BJ (cell line): ENCODE results near the gene RALY. TPM values are rescaled to one million over a fixed set of nuclear protein-coding genes. Genes with fewer than 3 reads are reported as not detected.

Experiments used
- CTCF ChIA-PET: fragments of 350-600 bp; formaldehyde crosslinking; extraction: SDS; loops from one replicate; lab custom pipeline; 2021; ENCODE audit warnings: antibody characterized with exemption, inconsistent platforms; lab: Yijun Ruan, JAX
- POLR2A ChIA-PET: fragments of 300-600 bp; sonication (Branson Sonifier 250); formaldehyde crosslinking; extraction: SDS; loops from one replicate; lab custom pipeline; 2021; ENCODE audit warnings: antibody characterized with exemption; lab: Charles Lee
- DNase-seq: peaks from one replicate; pipeline ENCODE4 v3.0.0-alpha.2; 2011; ENCODE audit warnings: low read depth
- H3K27me3 ChIP-seq: 2 replicates; pipeline ENCODE4 v1.6.0; 2011; ENCODE audit warnings: low read length; ENCODE audit not compliant: control insufficient read depth, insufficient read depth
- H3K36me3 ChIP-seq: 2 replicates; pipeline ENCODE4 v1.5.1; 2011; ENCODE audit warnings: low read length; ENCODE audit not compliant: control insufficient read depth, insufficient read depth
- H3K4me3 ChIP-seq: 2 replicates; pipeline ENCODE4 v1.5.1; 2011; ENCODE audit warnings: low read depth, mild to moderate bottlenecking, control low read depth, low read length
- polyA plus RNA-seq: library from polyadenylated mRNA; depleted of rRNA; stranded (reverse); fragments of >200 nt; gene quantifications from 2 replicates; pipeline ENCODE4 v1.2.3, GENCODE V29; 2011
- TF ChIP-seq, protein P1 (sequence below): IDR thresholded peaks from 2 replicates; pipeline ENCODE4 v1.5.1; 2011; ENCODE audit warnings: low read depth, mild to moderate bottlenecking, control low read depth, inconsistent platforms, low read length, moderate library complexity; ENCODE audit not compliant: insufficient read depth

The RALY gene
- polyA plus RNA-seq, 1 experiment, result 144 TPM

GRCh38 chr20:33999025-33999649 is 5.4 kb downstream of the RALY start:
- ChIA-PET POLR2A (no interaction called here), CTCF (interaction anchor here (0.6 to 0.9 kb wide), 2 partner anchors 9 to 15 kb away, joined by 3 read pairs; no protein-coding TSS in a partner anchor)
- TF ChIP-seq, protein P1, sequence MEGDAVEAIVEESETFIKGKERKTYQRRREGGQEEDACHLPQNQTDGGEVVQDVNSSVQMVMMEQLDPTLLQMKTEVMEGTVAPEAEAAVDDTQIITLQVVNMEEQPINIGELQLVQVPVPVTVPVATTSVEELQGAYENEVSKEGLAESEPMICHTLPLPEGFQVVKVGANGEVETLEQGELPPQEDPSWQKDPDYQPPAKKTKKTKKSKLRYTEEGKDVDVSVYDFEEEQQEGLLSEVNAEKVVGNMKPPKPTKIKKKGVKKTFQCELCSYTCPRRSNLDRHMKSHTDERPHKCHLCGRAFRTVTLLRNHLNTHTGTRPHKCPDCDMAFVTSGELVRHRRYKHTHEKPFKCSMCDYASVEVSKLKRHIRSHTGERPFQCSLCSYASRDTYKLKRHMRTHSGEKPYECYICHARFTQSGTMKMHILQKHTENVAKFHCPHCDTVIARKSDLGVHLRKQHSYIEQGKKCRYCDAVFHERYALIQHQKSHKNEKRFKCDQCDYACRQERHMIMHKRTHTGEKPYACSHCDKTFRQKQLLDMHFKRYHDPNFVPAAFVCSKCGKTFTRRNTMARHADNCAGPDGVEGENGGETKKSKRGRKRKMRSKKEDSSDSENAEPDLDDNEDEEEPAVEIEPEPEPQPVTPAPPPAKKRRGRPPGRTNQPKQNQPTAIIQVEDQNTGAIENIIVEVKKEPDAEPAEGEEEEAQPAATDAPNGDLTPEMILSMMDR, result no peak
- DNase-seq, result no peak
- no peaks in the 10 kb centered on the region for H3K27me3 ChIP-seq
- no peaks in the 10 kb centered on the region; the same call in 1 of the 2 replicates for H3K36me3 ChIP-seq
- no peak overlapping the region for H3K4me3 ChIP-seq

DNA sequence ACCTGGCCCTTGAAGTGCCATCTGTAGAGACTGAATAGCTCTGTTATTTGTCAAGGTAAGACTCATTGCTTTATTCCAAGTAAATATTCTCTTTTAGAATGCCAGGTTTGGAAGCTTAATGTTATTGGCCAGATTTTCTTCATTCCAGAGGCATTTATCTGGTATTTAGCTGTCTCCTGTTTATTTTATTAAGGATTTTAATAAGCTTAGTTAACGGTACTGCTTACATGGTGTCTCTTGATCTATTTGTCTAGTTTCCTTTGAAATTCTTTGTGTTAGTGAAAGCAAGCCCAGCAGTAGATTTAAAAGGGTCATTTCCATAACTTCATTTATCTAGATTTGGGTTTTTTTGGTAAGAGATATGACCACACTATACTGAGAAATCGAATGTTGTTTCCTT is 7.7 kb downstream of the RALY start:
- DNase-seq, result no peak
- Histone ChIP-seq H3K36me3 (no peaks in the 10 kb centered on the region; the same call in 1 of the 2 replicates), H3K4me3 (no peak overlapping the region), H3K27me3 (no peaks in the 10 kb centered on the region)
- TF ChIP-seq, protein P1, result no peak
- POLR2A ChIA-PET, result interaction anchor here (0.7 kb wide), 1 partner anchor 80 kb away, joined by 3 read pairs; no protein-coding TSS in a partner anchor
- CTCF ChIA-PET, result interaction anchor here (0.5 to 1.2 kb wide), 3 partner anchors 9 to 352 kb away, joined by 3 to 6 read pairs (median 3); no protein-coding TSS in a partner anchor

- ChIA-PET POLR2A (no interaction called here), CTCF (interaction anchor here (1.3 kb wide), 1 partner anchor 28 kb away, joined by 3 read pairs; no protein-coding TSS in a partner anchor)
- H3K27me3 ChIP-seq, result no peaks in the 10 kb centered on the region
- no peak overlapping the region for H3K4me3 ChIP-seq
- DNase-seq, result no peak
- TF ChIP-seq, protein P1, result no peak
- no peaks in the 10 kb centered on the region; the same call in 1 of the 2 replicates for H3K36me3 ChIP-seq
These were observed 10.5 kb downstream of the RALY start for GRCh38 chr20:34004227-34004626.

- DNase-seq, result no peak
- H3K36me3 ChIP-seq, result no peaks in the 10 kb centered on the region; the same call in 1 of the 2 replicates
- H3K27me3 ChIP-seq, result no peaks in the 10 kb centered on the region
- TF ChIP-seq, protein P1, result no peak
- CTCF ChIA-PET, result interaction anchor here (1.3 kb wide), 1 partner anchor 27 kb away, joined by 3 read pairs; no protein-coding TSS in a partner anchor
- POLR2A ChIA-PET, result no interaction called here
- H3K4me3 ChIP-seq, result no peak overlapping the region
These were observed 11.2 kb downstream of the RALY start for GRCh38 chr20:34004790-34005457.

DNA sequence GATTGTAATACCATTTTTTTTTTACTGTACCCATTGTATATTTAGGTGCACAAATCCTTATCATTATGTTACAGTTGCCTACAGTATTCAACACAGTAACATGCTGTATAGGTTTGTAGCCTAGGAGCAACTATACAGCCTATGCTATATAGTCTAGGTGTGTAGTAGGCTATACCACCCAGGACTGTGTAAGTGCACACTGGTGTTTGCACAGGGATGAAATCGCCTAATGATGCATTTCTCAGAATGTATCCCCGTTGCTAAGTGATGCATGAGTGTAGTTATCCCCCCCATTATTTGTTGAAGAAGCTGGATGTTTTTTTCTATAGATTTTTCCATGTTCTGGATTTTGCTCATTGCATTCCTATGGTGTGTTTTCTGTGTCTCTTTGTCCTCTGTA is 12.9 kb downstream of the RALY start:
- CTCF ChIA-PET, result interaction anchor here (1.1 kb wide), 1 partner anchor 9 kb away, joined by 3 read pairs; no protein-coding TSS in a partner anchor
- Histone ChIP-seq H3K36me3 (no peaks in the 10 kb centered on the region; the same call in 1 of the 2 replicates), H3K4me3 (no peak overlapping the region), H3K27me3 (no peaks in the 10 kb centered on the region)
- no peak for DNase-seq
- TF ChIP-seq, protein P1, result no peak
- POLR2A ChIA-PET, result no interaction called here
